H1 (cell line): ENCODE measurements around the gene RSKR. TPM values are rescaled to one million over a fixed set of nuclear protein-coding genes. Genes with fewer than 3 reads are reported as not detected.
A peak's percentile ranks its signal among the peaks of the same experiment; 100 is the strongest.

Source experiments
- CTCF ChIA-PET: fragments of 300-600 bp; sonication (Branson Sonifier 250); formaldehyde crosslinking; loops from one replicate; lab custom pipeline; 2021; ENCODE audit not compliant: partially characterized antibody; lab: Charles Lee
- POLR2A ChIA-PET: fragments of 300-600 bp; sonication (Branson Sonifier 250); formaldehyde crosslinking; loops from one replicate; lab custom pipeline; 2021; ENCODE audit warnings: inconsistent platforms; ENCODE audit not compliant: partially characterized antibody; lab: Charles Lee
- DNase-seq, 2 experiments: peaks; one replicate each; pipeline versions ENCODE4 v3.0.0 to v3.0.0-alpha.2; 2010 to 2022; ENCODE audit warnings: low spot score in 2 of 2, low read depth in 1 of 2, mixed read lengths in 1 of 2
- FAIRE-seq: peaks from 2 replicates; lab custom pipeline; 2011; peaks lifted over from hg19 to GRCh38; lab: Jason Lieb, UNC
- H2AFZ ChIP-seq: 2 replicates; pipeline ENCODE4 v1.8.1; 2012; ENCODE audit warnings: low read length, inconsistent platforms
- H2AK5ac ChIP-seq: 2 replicates; pipeline ENCODE4 v1.6.1; 2013; ENCODE audit warnings: low read depth, low read length
- H2BK120ac ChIP-seq: replicated peaks from 2 replicates; pipeline ENCODE3; 2013; ENCODE audit warnings: low read depth, low read length, inconsistent platforms
- H2BK12ac ChIP-seq: 2 replicates; pipeline ENCODE4 v1.6.1; 2013; ENCODE audit warnings: low read depth, low read length
- H2BK15ac ChIP-seq: 2 replicates; pipeline ENCODE4 v1.6.1; 2013; ENCODE audit warnings: low read length
- H2BK20ac ChIP-seq: 2 replicates; pipeline ENCODE4 v1.6.1; 2013; ENCODE audit warnings: low read length
- H2BK5ac ChIP-seq: 2 replicates; pipeline ENCODE4 v1.6.1; 2013; ENCODE audit warnings: low read depth, low read length
- H3K14ac ChIP-seq: 2 replicates; pipeline ENCODE4 v1.6.1; 2013; ENCODE audit warnings: inconsistent platforms; ENCODE audit not compliant: insufficient read length
- H3K18ac ChIP-seq: 2 replicates; pipeline ENCODE4 v1.6.1; 2013; ENCODE audit warnings: low read length; ENCODE audit errors: extremely low read depth
- H3K23ac ChIP-seq: 2 replicates; pipeline ENCODE4 v1.6.1; 2013; ENCODE audit warnings: inconsistent platforms; ENCODE audit not compliant: insufficient read length
- H3K23me2 ChIP-seq: 2 replicates; pipeline ENCODE4 v1.6.1; 2013; ENCODE audit warnings: low read depth, low read length
- H3K27ac ChIP-seq: 2 replicates; pipeline ENCODE4 v1.6.1; 2011; ENCODE audit warnings: low read depth, low read length, inconsistent platforms
- H3K27me3 ChIP-seq, 4 experiments: replicated peaks in 1 of 4; 1 replicate in 1 of 4; 2 replicates in 3 of 4; pipeline versions ENCODE4 v1.6.1 to v1.8.1; 2011 to 2013; ENCODE audit warnings: low read length in 3 of 4, mild to moderate bottlenecking in 3 of 4, inconsistent platforms in 2 of 4, mixed read lengths in 2 of 4, moderate library complexity in 1 of 4; ENCODE audit not compliant: control insufficient read depth in 3 of 4, insufficient read depth in 3 of 4; ENCODE audit errors: extremely low read depth in 1 of 4
- H3K36me3 ChIP-seq, 4 experiments: 2 replicates each; pipeline versions ENCODE4 v1.6.1 to v1.8.1; 2011 to 2013; ENCODE audit warnings: mild to moderate bottlenecking in 4 of 4, low read length in 3 of 4, moderate library complexity in 2 of 4, control low read depth in 1 of 4, inconsistent platforms in 1 of 4; ENCODE audit not compliant: insufficient read depth in 4 of 4, control insufficient read depth in 2 of 4
- H3K4ac ChIP-seq: replicated peaks from 2 replicates; pipeline ENCODE3; 2013; ENCODE audit warnings: low read length, low read depth, mixed read lengths, inconsistent platforms; ENCODE audit not compliant: insufficient read length
- H3K4me1 ChIP-seq, 4 experiments: replicated peaks in 1 of 4; 1 replicate in 1 of 4; 2 replicates in 3 of 4; pipeline versions ENCODE4 v1.6.1 to v1.8.1; 2011 to 2013; ENCODE audit warnings: low read length in 3 of 4, inconsistent platforms in 2 of 4, mixed read lengths in 1 of 4; ENCODE audit not compliant: insufficient read depth in 4 of 4, control insufficient read depth in 3 of 4
- H3K4me2 ChIP-seq, 2 experiments: 2 replicates each; pipeline versions ENCODE4 v1.6.1 to v1.8.1; 2011 to 2013; ENCODE audit warnings: low read depth in 2 of 2, low read length in 2 of 2, control low read depth in 1 of 2, inconsistent platforms in 1 of 2, mild to moderate bottlenecking in 1 of 2; ENCODE audit not compliant: insufficient read depth in 1 of 2
- H3K4me3 ChIP-seq, 4 experiments: fragments of 200-600, 300-600 bp in 1 of 4; sonication (generic), shearing (Covaris generic), sonication (Bioruptor Twin) in 1 of 4; 2 replicates each; pipeline versions ENCODE4 v1.5.1 to v1.8.1; 2011 to 2016; ENCODE audit warnings: low read length in 4 of 4, low read depth in 3 of 4, control low read depth in 2 of 4, inconsistent platforms in 2 of 4, mild to moderate bottlenecking in 2 of 4, mixed read lengths in 1 of 4, moderate library complexity in 1 of 4; ENCODE audit not compliant: insufficient read depth in 2 of 4; ENCODE audit errors: extremely low read depth in 1 of 4
- H3K56ac ChIP-seq: replicated peaks from 2 replicates; pipeline ENCODE3; 2013; ENCODE audit warnings: low read depth, mild to moderate bottlenecking, mixed read lengths, low read length, inconsistent platforms; ENCODE audit not compliant: insufficient read length
- H3K79me1 ChIP-seq: 2 replicates; pipeline ENCODE4 v1.6.1; 2013; ENCODE audit warnings: low read depth, low read length, control low read depth
- H3K79me2 ChIP-seq, 2 experiments: 2 replicates each; pipeline versions ENCODE4 v1.6.1 to v1.8.1; 2012 to 2013; ENCODE audit warnings: low read length in 2 of 2, mild to moderate bottlenecking in 2 of 2, inconsistent platforms in 1 of 2; ENCODE audit not compliant: insufficient read depth in 2 of 2, control insufficient read depth in 1 of 2
- H3K9ac ChIP-seq, 4 experiments: replicated peaks in 1 of 4; 1 replicate in 1 of 4; 2 replicates in 3 of 4; pipeline versions ENCODE4 v1.6.1 to v1.8.1; 2011 to 2013; ENCODE audit warnings: low read depth in 3 of 4, low read length in 3 of 4, control low read depth in 2 of 4, mild to moderate bottlenecking in 2 of 4, moderate library complexity in 2 of 4, inconsistent platforms in 1 of 4; ENCODE audit errors: extremely low read depth in 1 of 4
- H3K9me3 ChIP-seq, 2 experiments: 2 replicates each; pipeline versions ENCODE4 v1.6.1 to v1.8.1; 2012 to 2013; ENCODE audit warnings: mild to moderate bottlenecking in 2 of 2, moderate library complexity in 2 of 2, control low read depth in 1 of 2, inconsistent platforms in 1 of 2, low read depth in 1 of 2, low read length in 1 of 2, mixed read lengths in 1 of 2; ENCODE audit not compliant: insufficient read depth in 2 of 2
- H4K20me1 ChIP-seq, 2 experiments: replicated peaks in 1 of 2; 2 replicates each; pipeline versions ENCODE3 to v1.8.1; 2011 to 2013; ENCODE audit warnings: inconsistent platforms in 2 of 2, low read length in 2 of 2, mild to moderate bottlenecking in 1 of 2; ENCODE audit not compliant: insufficient read depth in 2 of 2, control insufficient read depth in 1 of 2
- H4K5ac ChIP-seq: 2 replicates; pipeline ENCODE4 v1.6.1; 2013; ENCODE audit warnings: low read length, low read depth, mixed read lengths, inconsistent platforms; ENCODE audit not compliant: insufficient read length
- H4K8ac ChIP-seq: 2 replicates; pipeline ENCODE4 v1.8.0; 2013; ENCODE audit warnings: mild to moderate bottlenecking, moderate library complexity, low read length, inconsistent platforms; ENCODE audit not compliant: insufficient read depth; ENCODE audit errors: extremely low read depth
- H4K91ac ChIP-seq: replicated peaks from 2 replicates; pipeline ENCODE3; 2013; ENCODE audit warnings: low read length, mixed read lengths, inconsistent platforms; ENCODE audit not compliant: insufficient read length
- CTCF ChIP-seq, 3 experiments: IDR thresholded peaks; 1 replicate in 2 of 3; 2 replicates in 1 of 3; pipeline versions ENCODE4 v1.5.1 to v1.6.1; 2011; ENCODE audit warnings: low read length in 3 of 3, mild to moderate bottlenecking in 3 of 3, inconsistent platforms in 2 of 3, low read depth in 1 of 3, moderate library complexity in 1 of 3; ENCODE audit not compliant: insufficient read depth in 1 of 3; ENCODE audit errors: control extremely low read depth in 1 of 3
- KDM4A ChIP-seq: IDR thresholded peaks from one replicate; pipeline ENCODE4 v1.7.1; 2012; ENCODE audit warnings: low read depth, mild to moderate bottlenecking, moderate library complexity, low read length, inconsistent platforms; ENCODE audit not compliant: severe bottlenecking
- WGBS, 2 experiments: shearing (Covaris generic) in 1 of 2; methylation state at CpG; one replicate each; pipeline versions ENCODE4 v1.1.6 to v1.1.7; 2013 to 2015; ENCODE audit warnings: low lambda C conversion rate in 2 of 2, mixed read lengths in 2 of 2, inconsistent platforms in 1 of 2, low coverage in 1 of 2, missing lambda C conversion rate in 1 of 2; ENCODE audit not compliant: insufficient replicate concordance in 2 of 2, insufficient coverage in 1 of 2, insufficient read length in 1 of 2; ENCODE audit errors: extremely low coverage in 1 of 2, missing lambda C conversion rate in 1 of 2; 5-methylcytosine and 5-hydroxymethylcytosine counted together
- polyA plus RNA-seq, 7 experiments: library from polyadenylated mRNA; depleted of rRNA in 3 of 7; stranded (reverse) in 5 of 7; unstranded in 2 of 7; fragments of >200 nt in 5 of 7; fragments of 200-250 nt in 2 of 7; gene quantifications; 1 replicate in 5 of 7; 2 replicates in 1 of 7; 4 replicates in 1 of 7; pipeline versions ENCODE4 v1.2.1 to v1.2.3, GENCODE V29; 2011 to 2013; ENCODE audit warnings: missing spikeins in 2 of 7, mixed read lengths in 2 of 7
- total RNA-seq: library from RNA; stranded (reverse); fragmentation: NEBNext Ultra II Directional; extraction: Animal tissue kit (Norgen Biotek cat#: 25700); gene quantifications from 2 replicates; pipeline ENCODE4 v1.2.1, GENCODE V29; 2021

Gene RSKR
- total and polyA plus RNA-seq, 2 of the 8 experiments (the other 6 are each of a cell fraction or from before 2014, with no cell fraction given): 24.1 to 28.5 TPM

- FAIRE-seq (no peak), DNase-seq (no peak)
- Histone ChIP-seq H2BK15ac (no peak overlapping the region), H3K79me1 (no peaks in the 10 kb centered on the region), H3K9ac (no peak overlapping the region), H3K14ac (no peak overlapping the region), H3K18ac (no peak overlapping the region), H4K91ac (no peak overlapping the region), H2AK5ac (no peak overlapping the region), H2BK5ac (no peak overlapping the region), H3K79me2 (peaks cover 0 to 16% of the 10 kb centered on the region in 2 experiments; a peak in 2 of 4 replicates), H2BK120ac (no peak overlapping the region), H4K20me1 (peaks cover 2 to 4% of the 10 kb centered on the region in 2 experiments), H3K23me2 (peaks cover 6% of the 10 kb centered on the region), H3K9me3 (no peaks in the 10 kb centered on the region), H3K56ac (no peak overlapping the region), H2BK12ac (no peak overlapping the region), H2AFZ (no peak overlapping the region), H3K4me2 (no peak overlapping the region; a peak in 1 of 4 replicates), H3K27ac (no peak overlapping the region), H3K23ac (no peak overlapping the region), H3K4ac (no peak overlapping the region), H2BK20ac (no peak overlapping the region), H4K5ac (no peak overlapping the region), H3K27me3 (peaks cover 0 to 8% (median 4%) of the 10 kb centered on the region in 4 experiments; a peak in 4 of 7 replicates), H3K4me3 (0 out of 8 replicates have a peak overlapping the region, but pooled peaks of 1 of the 4 experiments have one; percentile 88), H4K8ac (no peak overlapping the region), H3K4me1 (0 out of 7 replicates have a peak, but pooled peaks cover 0 to 2% (median 0%) of the 10 kb centered on the region in 4 experiments), H3K36me3 (peaks cover 0 to 3% (median 0%) of the 10 kb centered on the region in 4 experiments; a peak in 3 of 8 replicates)
- WGBS, 2 experiments: 81% methylated on average over 1 of the region's 1 CpG; no CpG with 5 or more reads in 1 of the 2 experiments
- CTCF ChIA-PET: interaction anchor here (2.5 to 6.0 kb wide), 2 partner anchors 21 to 29 kb away, joined by 5 to 58 read pairs; no protein-coding TSS in a partner anchor
- POLR2A ChIA-PET: interaction anchor here (0.6 to 4.8 kb wide), 3 partner anchors 12 to 73 kb away, joined by 3 to 23 read pairs (median 3); partner anchors contain the start of gene UNC119
- no peak for TF ChIP-seq KDM4A
- TF ChIP-seq CTCF (IDR thresholded peaks at IDR 0.05; ENCODE audit: control extremely low read depth in 1 of 3, insufficient read depth in 1 of 3, low read depth in 1 of 3, low read length in 3 of 3): no peak
Measured at GRCh38 chr17:28569446-28569845, 44.5 kb downstream of the RSKR start.
